K562 (cell line): ENCODE data around the gene N4BP2. TPM values are rescaled to one million over a fixed set of nuclear protein-coding genes. Genes with fewer than 3 reads are reported as not detected.

ENCODE experiments used
- ARID1B ChIP-seq: fragments of 450-650 bp; IDR thresholded peaks from 2 replicates; pipeline ENCODE4 v1.6.1; 2016; ENCODE audit warnings: antibody characterized with exemption, mild to moderate bottlenecking, inconsistent platforms
- EP300 ChIP-seq: IDR thresholded peaks from 2 replicates; pipeline ENCODE4 v1.6.1; 2012; ENCODE audit warnings: low read length, improper control_type of control experiment
- ESRRA ChIP-seq: fragments of 450-650 bp; IDR thresholded peaks from 2 replicates; pipeline ENCODE4 v1.6.1; 2014; ENCODE audit warnings: low read depth, mild to moderate bottlenecking, moderate library complexity, borderline replicate concordance
- HINFP ChIP-seq: fragments of 450-650 bp; conservative IDR thresholded peaks from 2 replicates; pipeline ENCODE4 v1.6.1; 2016; ENCODE audit warnings: missing genetic modification characterization, low read depth, mild to moderate bottlenecking, control low read depth, missing compliant biosample characterization
- IFI16 ChIP-seq: fragments of 250-450 bp; sonication (Bioruptor Pico); IDR thresholded peaks from 2 replicates; pipeline ENCODE4 v2.1.2; 2022; ENCODE audit warnings: mild to moderate bottlenecking, inconsistent platforms
- MYC ChIP-seq, 2 experiments: fragments of 250-450 bp in 1 of 2; sonication (Bioruptor Pico) in 1 of 2; IDR thresholded peaks; 2 replicates each; pipeline versions ENCODE4 v1.5.1 to v1.6.1; 2012 to 2021; ENCODE audit warnings: low read depth in 2 of 2, borderline replicate concordance in 1 of 2, improper control_type of control experiment in 1 of 2, low read length in 1 of 2, mild to moderate bottlenecking in 1 of 2, moderate library complexity in 1 of 2
- SOX6 ChIP-seq: fragments of 450-650 bp; IDR thresholded peaks from 2 replicates; pipeline ENCODE4 v1.6.1; 2014; ENCODE audit warnings: mild to moderate bottlenecking
- STAT5A ChIP-seq: IDR thresholded peaks from 2 replicates; pipeline ENCODE4 v1.6.1; 2012; ENCODE audit warnings: low read length, inconsistent platforms, borderline replicate concordance
- TOE1 ChIP-seq, 2 experiments: fragments of 450-650 bp in 1 of 2; sonication (generic) in 1 of 2; formaldehyde crosslinking in 1 of 2; IDR thresholded peaks; 2 replicates each; pipeline versions ENCODE4 v1.7.1 to v1.8.0; 2016 to 2022; ENCODE audit warnings: borderline replicate concordance in 2 of 2, mild to moderate bottlenecking in 2 of 2, antibody characterized with exemption in 1 of 2, inconsistent platforms in 1 of 2, low read depth in 1 of 2, missing genetic modification reagents in 1 of 2, moderate library complexity in 1 of 2
- ZNF3 ChIP-seq: fragments of 250-450 bp; sonication (Bioruptor Pico); IDR thresholded peaks from 2 replicates; pipeline ENCODE4 v1.5.0; 2021; ENCODE audit warnings: mild to moderate bottlenecking, moderate library complexity
- ZNF318 ChIP-seq, 2 experiments: fragments of 450-650 bp; IDR thresholded peaks; 2 replicates each; pipeline ENCODE4 v1.6.1; 2016; ENCODE audit warnings: mild to moderate bottlenecking in 2 of 2, borderline replicate concordance in 1 of 2, low read depth in 1 of 2, moderate library complexity in 1 of 2
- polyA plus RNA-seq, 8 experiments: library from polyadenylated mRNA; depleted of rRNA in 4 of 8; stranded (reverse) in 5 of 8; unstranded in 3 of 8; fragments of >200 nt; fragmentation: Nextera tagmentation in 2 of 8; fragmentation: Illumina TruSeq in 1 of 8; extraction: Ambion mirVana in 2 of 8; extraction: Trizol in 1 of 8; gene quantifications; 2 replicates each; pipeline versions ENCODE4 v1.2.1 to v1.2.3, GENCODE V29; 2011 to 2014; ENCODE audit warnings: inconsistent platforms in 1 of 8, missing spikeins in 1 of 8
- total RNA-seq, 7 experiments: library from RNA; depleted of rRNA in 6 of 7; stranded (reverse); fragments of >200 nt in 6 of 7; fragmentation: Illumina TruSeq in 2 of 7; extraction: Trizol in 2 of 7; gene quantifications; 2 replicates each; pipeline versions ENCODE4 v1.2.1 to v1.2.3, GENCODE V29; 2011 to 2021; ENCODE audit warnings: low replicate concordance in 1 of 7
- TF ChIP-seq, protein P1 (sequence below): sonication (generic); IDR thresholded peaks from 2 replicates; pipeline ENCODE4 v1.6.1; 2016
- TF ChIP-seq, protein P2 (sequence below), 2 experiments: fragments of 450-650 bp in 1 of 2; sonication (generic) in 1 of 2; formaldehyde crosslinking; conservative IDR thresholded peaks; 2 replicates each; pipeline versions ENCODE4 v1.4.0 to v1.8.1; 2020 to 2022; ENCODE audit warnings: mild to moderate bottlenecking in 1 of 2, missing genetic modification reagents in 1 of 2

The N4BP2 gene
- total and polyA plus RNA-seq, 9 of the 15 experiments (the other 6 are each of a cell fraction or from before 2014, with no cell fraction given): 2.7 to 12.6 (median 7.6) TPM

GRCh38 chr4:40200875-40201801 is 144.5 kb downstream of the N4BP2 start (continued):
- TF ChIP-seq ZNF318 (IDR thresholded peaks at IDR 0.05; ENCODE audit: borderline replicate concordance in 1 of 2, low read depth in 1 of 2) (peak in 1 of 2 experiments; percentile 50; a peak in 1 of 4 replicates), TOE1 (IDR thresholded peaks at IDR 0.05; ENCODE audit: borderline replicate concordance) (no peak), TOE1 (CRISPR knock-in tag; IDR thresholded peaks at IDR 0.05; ENCODE audit: borderline replicate concordance, low read depth) (no peak), ESRRA (peak; percentile 67; the same call in 1 of the 2 replicates), SOX6 (peak; percentile 56), EP300 (peak; percentile 86), ZNF3 (CRISPR knock-in tag) (no peak), MYC (IDR thresholded peaks at IDR 0.05; ENCODE audit: low read depth, low read length) (peak; percentile 54; the same call in 1 of the 2 replicates), MYC (CRISPR knock-in tag; IDR thresholded peaks at IDR 0.05; ENCODE audit: borderline replicate concordance, low read depth) (no peak), HINFP (tag) (no peak), IFI16 (CRISPR knock-in tag) (no peak), ARID1B (peak; percentile 82), STAT5A (peak; percentile 77)
- TF ChIP-seq, protein P1, sequence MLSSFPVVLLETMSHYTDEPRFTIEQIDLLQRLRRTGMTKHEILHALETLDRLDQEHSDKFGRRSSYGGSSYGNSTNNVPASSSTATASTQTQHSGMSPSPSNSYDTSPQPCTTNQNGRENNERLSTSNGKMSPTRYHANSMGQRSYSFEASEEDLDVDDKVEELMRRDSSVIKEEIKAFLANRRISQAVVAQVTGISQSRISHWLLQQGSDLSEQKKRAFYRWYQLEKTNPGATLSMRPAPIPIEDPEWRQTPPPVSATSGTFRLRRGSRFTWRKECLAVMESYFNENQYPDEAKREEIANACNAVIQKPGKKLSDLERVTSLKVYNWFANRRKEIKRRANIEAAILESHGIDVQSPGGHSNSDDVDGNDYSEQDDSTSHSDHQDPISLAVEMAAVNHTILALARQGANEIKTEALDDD: peak; percentile 59; the same call in 1 of the 2 replicates
- TF ChIP-seq, protein P2, sequence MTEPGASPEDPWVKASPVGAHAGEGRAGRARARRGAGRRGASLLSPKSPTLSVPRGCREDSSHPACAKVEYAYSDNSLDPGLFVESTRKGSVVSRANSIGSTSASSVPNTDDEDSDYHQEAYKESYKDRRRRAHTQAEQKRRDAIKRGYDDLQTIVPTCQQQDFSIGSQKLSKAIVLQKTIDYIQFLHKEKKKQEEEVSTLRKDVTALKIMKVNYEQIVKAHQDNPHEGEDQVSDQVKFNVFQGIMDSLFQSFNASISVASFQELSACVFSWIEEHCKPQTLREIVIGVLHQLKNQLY (CRISPR knock-in tag; conservative IDR thresholded peaks at IDR 0.05): no peak
